Testis (tissue), 2 donors: ENCODE data around the gene MS4A12.
"Not testable (repeated sequence)": the region's sequence is repeated elsewhere in the genome, so short reads cannot be mapped to it uniquely, and the experiment has no call there.

Experiments used
- POLR2A ChIP-seq: fragments of 450-650 bp; IDR thresholded peaks from one replicate; pipeline ENCODE4 v1.6.1; 2017; ENCODE audit warnings: antibody characterized with exemption, mild to moderate bottlenecking, moderate library complexity
- TF ChIP-seq, protein P1 (sequence below), 3 experiments: fragments of 450-650 bp in 2 of 3; fragments of 200-600 bp in 1 of 3; sonication (generic) in 1 of 3; IDR thresholded peaks; one replicate each; pipeline ENCODE4 v1.5.1; 2016 to 2019; ENCODE audit warnings: antibody characterized with exemption in 3 of 3, mild to moderate bottlenecking in 2 of 3, moderate library complexity in 1 of 3

DNA sequence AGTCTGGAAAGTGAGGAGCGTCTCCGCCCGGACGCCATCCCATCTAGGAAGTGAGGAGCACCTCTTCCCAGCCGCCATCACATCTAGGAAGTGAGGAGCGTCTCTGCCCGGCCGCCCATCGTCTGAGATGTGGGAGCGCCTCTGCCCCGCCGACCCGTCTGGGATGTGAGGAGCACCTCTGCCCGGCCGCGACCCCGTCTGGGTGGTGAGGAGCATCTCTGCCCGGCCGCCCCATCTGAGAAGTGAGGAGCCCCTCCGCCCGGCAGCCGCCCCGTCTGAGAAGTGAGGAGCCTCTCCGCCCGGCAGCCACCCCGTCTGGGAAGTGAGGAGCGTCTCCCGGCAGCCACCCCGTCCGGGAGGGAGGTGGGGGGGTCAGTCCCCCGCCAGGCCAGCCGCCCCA, 41.4 kb upstream of the MS4A12 start:
- TF ChIP-seq, protein P1, sequence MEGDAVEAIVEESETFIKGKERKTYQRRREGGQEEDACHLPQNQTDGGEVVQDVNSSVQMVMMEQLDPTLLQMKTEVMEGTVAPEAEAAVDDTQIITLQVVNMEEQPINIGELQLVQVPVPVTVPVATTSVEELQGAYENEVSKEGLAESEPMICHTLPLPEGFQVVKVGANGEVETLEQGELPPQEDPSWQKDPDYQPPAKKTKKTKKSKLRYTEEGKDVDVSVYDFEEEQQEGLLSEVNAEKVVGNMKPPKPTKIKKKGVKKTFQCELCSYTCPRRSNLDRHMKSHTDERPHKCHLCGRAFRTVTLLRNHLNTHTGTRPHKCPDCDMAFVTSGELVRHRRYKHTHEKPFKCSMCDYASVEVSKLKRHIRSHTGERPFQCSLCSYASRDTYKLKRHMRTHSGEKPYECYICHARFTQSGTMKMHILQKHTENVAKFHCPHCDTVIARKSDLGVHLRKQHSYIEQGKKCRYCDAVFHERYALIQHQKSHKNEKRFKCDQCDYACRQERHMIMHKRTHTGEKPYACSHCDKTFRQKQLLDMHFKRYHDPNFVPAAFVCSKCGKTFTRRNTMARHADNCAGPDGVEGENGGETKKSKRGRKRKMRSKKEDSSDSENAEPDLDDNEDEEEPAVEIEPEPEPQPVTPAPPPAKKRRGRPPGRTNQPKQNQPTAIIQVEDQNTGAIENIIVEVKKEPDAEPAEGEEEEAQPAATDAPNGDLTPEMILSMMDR (IDR thresholded peaks at IDR 0.05): not testable (repeated sequence)
- not testable (repeated sequence) for TF ChIP-seq POLR2A
